Measurements from ENCODE around the gene PI4KB. TPM values are rescaled to one million over a fixed set of nuclear protein-coding genes. Genes with fewer than 3 reads are reported as not detected.

The PI4KB gene
- total and polyA plus RNA-seq, 4 donors = 14.2 to 27.1 (median 19.2) TPM

DNA sequence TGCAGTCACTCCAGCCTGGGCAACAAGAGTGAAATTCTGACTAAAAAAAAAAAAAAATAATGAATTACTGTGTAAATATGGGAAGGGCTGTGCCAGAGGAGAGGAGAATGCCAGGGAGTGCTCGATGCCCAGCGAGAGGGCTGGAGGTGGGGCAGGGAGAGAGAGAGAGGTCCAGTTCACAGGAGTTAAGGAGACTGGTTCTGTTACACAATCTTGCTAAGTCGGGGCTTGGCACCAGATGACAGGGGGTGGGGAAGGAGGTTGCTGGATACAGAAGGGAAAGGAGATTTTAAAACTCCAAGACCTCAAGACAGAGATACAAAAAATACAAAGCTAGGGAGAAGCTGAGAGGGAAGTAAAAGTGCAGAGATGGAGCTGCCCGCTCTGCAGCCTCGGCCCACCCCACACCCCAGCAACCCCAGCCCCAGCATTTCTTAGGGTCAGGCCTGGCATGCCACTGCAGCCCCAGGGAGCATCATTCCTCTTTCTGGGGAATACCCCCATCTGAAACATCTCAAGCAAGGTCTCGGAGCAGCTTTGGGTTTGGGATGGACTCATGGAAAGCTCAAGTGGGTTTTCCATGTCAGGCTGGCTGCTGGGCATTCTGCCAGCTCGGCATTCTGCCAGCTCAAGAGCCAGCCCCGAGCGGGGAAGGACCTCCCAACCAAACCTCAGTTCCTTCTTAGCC lies 44.3 kb upstream of the PI4KB start:
- H3K27me3 ChIP-seq (ENCODE audit: control insufficient read depth in 4 of 4, insufficient read depth in 4 of 4, low read length in 3 of 4) = no peaks in the 10 kb centered on the region
- H3K9ac ChIP-seq (ENCODE audit: low read depth in 1 of 2, low read length in 2 of 2) = peak overlapping the region; percentile 70 to 91
- H3K27ac ChIP-seq (ENCODE audit: low read depth in 1 of 2, low read length in 2 of 2) = peak overlapping the region; percentile 85 to 86
- DNase-seq (ENCODE audit: low spot score) = peak; percentile 88
- TF ChIP-seq MAX (IDR thresholded peaks at IDR 0.05) = no peak
- peak; percentile 52 to 62 for TF ChIP-seq RXRA (IDR thresholded peaks at IDR 0.05)
- TF ChIP-seq REST (IDR thresholded peaks at IDR 0.05) = peak; percentile 28
- no peak for TF ChIP-seq YY1 (IDR thresholded peaks at IDR 0.05)
- TF ChIP-seq SP1 (IDR thresholded peaks at IDR 0.05) = no peak
- TF ChIP-seq EGR1 (IDR thresholded peaks at IDR 0.05; ENCODE audit: low read depth in 2 of 2) = no peak
- TF ChIP-seq FOXA1 (IDR thresholded peaks at IDR 0.05) = peak; percentile 9
- no peak for TF ChIP-seq HNF4G (IDR thresholded peaks at IDR 0.05)
- TF ChIP-seq ATF3 (IDR thresholded peaks at IDR 0.05) = no peak
- TF ChIP-seq FOXA2 (IDR thresholded peaks at IDR 0.05) = peak; percentile 70
- TF ChIP-seq RAD21 (IDR thresholded peaks at IDR 0.05) = no peak
- TF ChIP-seq NR2F2 (IDR thresholded peaks at IDR 0.05) = peak; percentile 12
- TF ChIP-seq GABPA (IDR thresholded peaks at IDR 0.05 in 1 of 2, conservative IDR thresholded peaks at IDR 0.05 in 1 of 2) = no peak
- TF ChIP-seq TAF1 (conservative IDR thresholded peaks at IDR 0.05) = no peak
- TF ChIP-seq, protein P1, sequence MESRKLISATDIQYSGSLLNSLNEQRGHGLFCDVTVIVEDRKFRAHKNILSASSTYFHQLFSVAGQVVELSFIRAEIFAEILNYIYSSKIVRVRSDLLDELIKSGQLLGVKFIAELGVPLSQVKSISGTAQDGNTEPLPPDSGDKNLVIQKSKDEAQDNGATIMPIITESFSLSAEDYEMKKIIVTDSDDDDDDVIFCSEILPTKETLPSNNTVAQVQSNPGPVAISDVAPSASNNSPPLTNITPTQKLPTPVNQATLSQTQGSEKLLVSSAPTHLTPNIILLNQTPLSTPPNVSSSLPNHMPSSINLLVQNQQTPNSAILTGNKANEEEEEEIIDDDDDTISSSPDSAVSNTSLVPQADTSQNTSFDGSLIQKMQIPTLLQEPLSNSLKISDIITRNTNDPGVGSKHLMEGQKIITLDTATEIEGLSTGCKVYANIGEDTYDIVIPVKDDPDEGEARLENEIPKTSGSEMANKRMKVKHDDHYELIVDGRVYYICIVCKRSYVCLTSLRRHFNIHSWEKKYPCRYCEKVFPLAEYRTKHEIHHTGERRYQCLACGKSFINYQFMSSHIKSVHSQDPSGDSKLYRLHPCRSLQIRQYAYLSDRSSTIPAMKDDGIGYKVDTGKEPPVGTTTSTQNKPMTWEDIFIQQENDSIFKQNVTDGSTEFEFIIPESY (IDR thresholded peaks at IDR 0.05) = no peak
- TF ChIP-seq, protein P2, sequence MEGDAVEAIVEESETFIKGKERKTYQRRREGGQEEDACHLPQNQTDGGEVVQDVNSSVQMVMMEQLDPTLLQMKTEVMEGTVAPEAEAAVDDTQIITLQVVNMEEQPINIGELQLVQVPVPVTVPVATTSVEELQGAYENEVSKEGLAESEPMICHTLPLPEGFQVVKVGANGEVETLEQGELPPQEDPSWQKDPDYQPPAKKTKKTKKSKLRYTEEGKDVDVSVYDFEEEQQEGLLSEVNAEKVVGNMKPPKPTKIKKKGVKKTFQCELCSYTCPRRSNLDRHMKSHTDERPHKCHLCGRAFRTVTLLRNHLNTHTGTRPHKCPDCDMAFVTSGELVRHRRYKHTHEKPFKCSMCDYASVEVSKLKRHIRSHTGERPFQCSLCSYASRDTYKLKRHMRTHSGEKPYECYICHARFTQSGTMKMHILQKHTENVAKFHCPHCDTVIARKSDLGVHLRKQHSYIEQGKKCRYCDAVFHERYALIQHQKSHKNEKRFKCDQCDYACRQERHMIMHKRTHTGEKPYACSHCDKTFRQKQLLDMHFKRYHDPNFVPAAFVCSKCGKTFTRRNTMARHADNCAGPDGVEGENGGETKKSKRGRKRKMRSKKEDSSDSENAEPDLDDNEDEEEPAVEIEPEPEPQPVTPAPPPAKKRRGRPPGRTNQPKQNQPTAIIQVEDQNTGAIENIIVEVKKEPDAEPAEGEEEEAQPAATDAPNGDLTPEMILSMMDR (IDR thresholded peaks at IDR 0.05; ENCODE audit: low read depth, low read length, missing input control) = no peak
- no peak for TF ChIP-seq JUND (IDR thresholded peaks at IDR 0.05)
- TF ChIP-seq HNF4A (conservative IDR thresholded peaks at IDR 0.05) = peak; percentile 35 to 45
- peaks cover 18 to 53% (median 45%) of the 10 kb centered on the region in 4 donors for H3K4me1 ChIP-seq (ENCODE audit: control insufficient read depth in 4 of 4, insufficient read depth in 4 of 4, low read length in 3 of 4)
- H3K36me3 ChIP-seq (ENCODE audit: control insufficient read depth in 4 of 4, insufficient read depth in 3 of 4, low read depth in 1 of 4, low read length in 3 of 4) = peaks cover under 1 to 4% (median 4%) of the 10 kb centered on the region in 4 donors
- WGBS = 11% methylated on average over 9 of the region's 9 CpGs
- H3K4me3 ChIP-seq (ENCODE audit: low read depth in 1 of 3, low read length in 3 of 3) = peak overlapping the region; percentile 67 to 77 (median 76)
- H3K9me3 ChIP-seq (ENCODE audit: control insufficient read depth in 4 of 4, low read length in 3 of 4) = no peaks in the 10 kb centered on the region
